Measurements from ENCODE around the gene RIC8A.

The RIC8A gene

DNA sequence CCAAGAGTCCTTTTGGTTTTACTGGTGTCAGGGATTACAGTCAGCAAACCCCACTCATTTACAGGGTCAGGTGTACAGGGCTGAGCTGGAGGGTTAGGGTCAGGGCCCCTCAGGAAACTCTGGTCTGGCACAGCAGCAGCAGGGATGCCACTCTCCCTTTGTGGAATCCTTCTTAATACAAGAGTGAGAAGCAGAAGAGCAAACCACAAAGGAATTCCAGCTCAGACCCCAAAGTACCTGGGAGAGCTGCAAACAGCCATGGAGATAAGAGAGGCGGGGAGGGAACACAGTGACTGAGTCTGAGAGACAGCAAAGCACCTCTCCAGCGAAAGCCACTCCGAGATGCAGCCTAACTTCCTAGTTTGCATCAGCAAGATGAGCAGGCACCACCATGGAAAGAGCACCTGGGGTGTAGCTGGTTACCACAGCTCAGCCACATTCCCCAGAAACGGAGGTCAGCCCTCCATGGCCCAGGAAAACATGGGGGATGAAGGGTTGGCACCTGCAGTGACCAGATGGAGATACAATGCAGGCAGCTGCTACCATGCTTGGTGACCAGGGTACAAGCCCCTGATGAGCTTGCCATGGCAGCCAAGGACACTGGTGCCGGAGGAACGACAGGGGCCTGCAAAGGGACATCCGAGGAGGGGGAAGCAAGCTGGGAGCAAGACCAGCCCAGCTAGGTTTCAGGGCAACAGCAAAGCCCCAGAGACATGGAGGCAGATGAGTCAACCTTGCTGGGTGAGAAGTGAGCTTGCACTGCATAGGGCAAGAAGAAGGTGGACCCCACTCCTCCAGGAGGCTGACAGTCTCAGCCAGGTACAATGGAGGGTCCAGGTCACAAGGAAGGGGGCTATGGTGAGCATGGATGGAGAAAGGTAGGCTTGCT is 4.2 kb upstream of the RIC8A start:
- peaks cover 27 to 38% of the 10 kb centered on the region in 2 donors for H3K36me3 ChIP-seq (replicated peaks in 1 of 2; ENCODE audit: control insufficient read depth in 2 of 2, insufficient read depth in 2 of 2, low read length in 2 of 2)
- no peak overlapping the region for H4K91ac ChIP-seq (ENCODE audit: low read depth, low read length, poor library complexity)
- H3K9me3 ChIP-seq (replicated peaks in 1 of 2; ENCODE audit: control insufficient read depth in 2 of 2, insufficient read depth in 1 of 2, low read depth in 1 of 2, low read length in 2 of 2): no peaks in the 10 kb centered on the region
- no CpG with 5 or more reads among the region's 7 CpGs for WGBS, 2 donors (ENCODE audit: extremely low coverage in 2 of 2, insufficient read length in 2 of 2, insufficient replicate concordance in 1 of 2)
- H2BK15ac ChIP-seq (ENCODE audit: low read length): no peak overlapping the region
- H2BK120ac ChIP-seq (ENCODE audit: low read depth, low read length): no peak overlapping the region
- no peak overlapping the region for H4K8ac ChIP-seq (ENCODE audit: low read depth, low read length)
- peaks cover 6 to 7% of the 10 kb centered on the region in 2 donors for H3K4me1 ChIP-seq (ENCODE audit: control insufficient read depth in 2 of 2, insufficient read depth in 1 of 2, low read depth in 1 of 2, low read length in 2 of 2)
- H3K4me2 ChIP-seq (ENCODE audit: insufficient read depth, low read length, poor library complexity, severe bottlenecking): no peak overlapping the region
- H2AFZ ChIP-seq (ENCODE audit: low read length): no peak overlapping the region
- no peak overlapping the region for H3K9ac ChIP-seq (ENCODE audit: low read depth, low read length, poor library complexity)
- peak overlapping the region; percentile 44 for H3K23ac ChIP-seq (ENCODE audit: low read depth, low read length, poor library complexity)
- H3K27me3 ChIP-seq (ENCODE audit: control insufficient read depth in 3 of 3, insufficient read depth in 3 of 3, low read depth in 1 of 3, low read length in 3 of 3): no peaks in the 10 kb centered on the region
- no peak overlapping the region for H3K14ac ChIP-seq (ENCODE audit: low read length)
- peaks cover 13% of the 10 kb centered on the region for H3K79me1 ChIP-seq (ENCODE audit: low read depth, low read length)
- DNase-seq (ENCODE audit: low spot score): no peak
- H2AK5ac ChIP-seq (ENCODE audit: low read depth, low read length): peak overlapping the region; percentile 23
- H3K4me3 ChIP-seq (ENCODE audit: low read length in 2 of 2): peak overlapping the region in 1 of 2 donors; percentile 38
- H3K4ac ChIP-seq (ENCODE audit: low read length): no peak overlapping the region
- H2BK5ac ChIP-seq (ENCODE audit: low read length): no peak overlapping the region
- H2BK12ac ChIP-seq (ENCODE audit: low read length): no peak overlapping the region
- H3K18ac ChIP-seq (ENCODE audit: low read length): no peak overlapping the region
- no peak overlapping the region for H3K27ac ChIP-seq (replicated peaks; ENCODE audit: low read length)

- Histone ChIP-seq H3K23ac (ENCODE audit: low read depth, low read length, poor library complexity) (peak overlapping the region; percentile 44), H3K9me3 (replicated peaks in 1 of 2; ENCODE audit: control insufficient read depth in 2 of 2, insufficient read depth in 1 of 2, low read depth in 1 of 2, low read length in 2 of 2) (no peaks in the 10 kb centered on the region), H3K9ac (ENCODE audit: low read depth, low read length, poor library complexity) (no peak overlapping the region), H4K91ac (ENCODE audit: low read depth, low read length, poor library complexity) (no peak overlapping the region), H3K4ac (ENCODE audit: low read length) (no peak overlapping the region), H3K18ac (ENCODE audit: low read length) (no peak overlapping the region), H3K36me3 (replicated peaks in 1 of 2; ENCODE audit: control insufficient read depth in 2 of 2, insufficient read depth in 2 of 2, low read length in 2 of 2) (peaks cover 27 to 38% of the 10 kb centered on the region in 2 donors), H2AK5ac (ENCODE audit: low read depth, low read length) (no peak overlapping the region), H3K4me3 (ENCODE audit: low read length in 2 of 2) (peak overlapping the region in 1 of 2 donors; percentile 38), H3K27me3 (ENCODE audit: control insufficient read depth in 3 of 3, insufficient read depth in 3 of 3, low read depth in 1 of 3, low read length in 3 of 3) (no peaks in the 10 kb centered on the region), H2BK120ac (ENCODE audit: low read depth, low read length) (no peak overlapping the region), H3K14ac (ENCODE audit: low read length) (no peak overlapping the region), H3K27ac (replicated peaks; ENCODE audit: low read length) (no peak overlapping the region), H3K79me1 (ENCODE audit: low read depth, low read length) (peaks cover 16% of the 10 kb centered on the region), H3K4me2 (ENCODE audit: insufficient read depth, low read length, poor library complexity, severe bottlenecking) (no peak overlapping the region), H2BK15ac (ENCODE audit: low read length) (no peak overlapping the region), H2BK5ac (ENCODE audit: low read length) (no peak overlapping the region), H2BK12ac (ENCODE audit: low read length) (no peak overlapping the region), H2AFZ (ENCODE audit: low read length) (no peak overlapping the region), H3K4me1 (ENCODE audit: control insufficient read depth in 2 of 2, insufficient read depth in 1 of 2, low read depth in 1 of 2, low read length in 2 of 2) (peaks cover 7 to 8% of the 10 kb centered on the region in 2 donors), H4K8ac (ENCODE audit: low read depth, low read length) (no peak overlapping the region)
- no peak for DNase-seq (ENCODE audit: low spot score)
- WGBS, 2 donors (ENCODE audit: extremely low coverage in 2 of 2, insufficient read length in 2 of 2, insufficient replicate concordance in 1 of 2): no CpG with 5 or more reads among the region's 4 CpGs
Observed at GRCh38 chr11:203945-204586, 3.4 kb upstream of the RIC8A start.

- peak overlapping the region; percentile 34 for H3K9ac ChIP-seq (ENCODE audit: low read depth, low read length, poor library complexity)
- H3K4me1 ChIP-seq (ENCODE audit: control insufficient read depth in 2 of 2, insufficient read depth in 1 of 2, low read depth in 1 of 2, low read length in 2 of 2): peaks cover 12 to 14% of the 10 kb centered on the region in 2 donors
- H2BK12ac ChIP-seq (ENCODE audit: low read length): no peak overlapping the region
- H2AK5ac ChIP-seq (ENCODE audit: low read depth, low read length): no peak overlapping the region
- no peak overlapping the region for H3K14ac ChIP-seq (ENCODE audit: low read length)
- no peak overlapping the region for H2BK120ac ChIP-seq (ENCODE audit: low read depth, low read length)
- H2AFZ ChIP-seq (ENCODE audit: low read length): no peak overlapping the region
- no peak overlapping the region for H3K4me2 ChIP-seq (ENCODE audit: insufficient read depth, low read length, poor library complexity, severe bottlenecking)
- peaks cover 21% of the 10 kb centered on the region for H3K79me1 ChIP-seq (ENCODE audit: low read depth, low read length)
- H2BK15ac ChIP-seq (ENCODE audit: low read length): no peak overlapping the region
- H3K4ac ChIP-seq (ENCODE audit: low read length): no peak overlapping the region
- no CpG with 5 or more reads among the region's 12 CpGs for WGBS, 2 donors (ENCODE audit: extremely low coverage in 2 of 2, insufficient read length in 2 of 2, insufficient replicate concordance in 1 of 2)
- no peak overlapping the region for H4K8ac ChIP-seq (ENCODE audit: low read depth, low read length)
- H3K18ac ChIP-seq (ENCODE audit: low read length): no peak overlapping the region
- no peak overlapping the region for H3K27ac ChIP-seq (replicated peaks; ENCODE audit: low read length)
- H2BK5ac ChIP-seq (ENCODE audit: low read length): no peak overlapping the region
- peaks cover 28 to 42% of the 10 kb centered on the region in 2 donors for H3K36me3 ChIP-seq (replicated peaks in 1 of 2; ENCODE audit: control insufficient read depth in 2 of 2, insufficient read depth in 2 of 2, low read length in 2 of 2)
- no peaks in the 10 kb centered on the region for H3K27me3 ChIP-seq (ENCODE audit: control insufficient read depth in 3 of 3, insufficient read depth in 3 of 3, low read depth in 1 of 3, low read length in 3 of 3)
- H3K9me3 ChIP-seq (replicated peaks in 1 of 2; ENCODE audit: control insufficient read depth in 2 of 2, insufficient read depth in 1 of 2, low read depth in 1 of 2, low read length in 2 of 2): no peaks in the 10 kb centered on the region
- H4K91ac ChIP-seq (ENCODE audit: low read depth, low read length, poor library complexity): no peak overlapping the region
- DNase-seq (ENCODE audit: low spot score): no peak
- no peak overlapping the region for H3K23ac ChIP-seq (ENCODE audit: low read depth, low read length, poor library complexity)
- peak overlapping the region in 1 of 2 donors; percentile 29 for H3K4me3 ChIP-seq (ENCODE audit: low read length in 2 of 2)
Observed at GRCh38 chr11:204587-205109, 2.9 kb upstream of the RIC8A start.
